Ramos (cell line): ENCODE measurements around the gene TRPM3.

ENCODE experiments used
- in situ Hi-C: fragments of 300-500 bp; cut with MboI; formaldehyde crosslinking; loops from one replicate; pipeline ENCODE4 v1.14.3; 2022; ENCODE audit warnings: low sequenced_read_pairs; ENCODE audit not compliant: unreplicated experiment

TRPM3 gene

DNA sequence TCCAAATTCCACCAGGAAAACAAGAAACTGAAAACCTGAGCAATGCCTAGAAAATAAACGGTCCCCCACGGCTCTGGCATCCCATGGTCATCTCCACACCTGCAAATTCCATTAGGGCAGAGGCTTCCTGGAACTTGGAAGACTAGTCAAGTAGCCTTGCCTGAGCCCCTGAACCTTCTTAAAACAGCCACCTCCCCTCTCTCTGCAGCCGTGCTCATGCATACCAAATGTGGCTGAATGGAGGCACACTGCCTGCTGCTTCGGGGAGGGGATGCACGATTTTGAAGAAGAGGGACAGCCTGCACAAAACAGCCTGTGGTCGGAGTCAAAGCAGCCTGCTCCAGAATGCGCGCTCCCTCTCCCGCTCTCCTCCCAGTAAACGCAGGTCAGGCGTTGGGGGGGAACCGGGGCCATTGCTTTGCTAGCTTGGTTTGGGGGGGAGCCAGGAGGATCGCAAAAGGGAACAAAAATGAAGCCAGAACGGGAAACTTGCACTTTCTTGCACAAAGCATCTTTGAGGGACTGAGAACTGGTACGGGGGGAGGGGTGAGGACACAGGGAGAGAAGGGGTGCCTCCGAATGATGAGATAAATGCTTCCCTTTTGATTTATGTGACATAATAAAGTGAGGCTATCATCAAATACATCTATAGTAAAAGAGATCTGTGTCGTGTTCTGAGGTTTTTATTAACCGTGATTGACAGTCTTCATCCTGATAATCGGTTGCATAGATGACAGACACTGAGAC, at the start of gene TRPM3:
Gene TRPM3, minus strand, starts transcription at position 347 of the 747 bp plus-strand sequence. Its CDS starts 267 bp downstream, at position 80.
- in situ Hi-C loops, result no loop called here

DNA sequence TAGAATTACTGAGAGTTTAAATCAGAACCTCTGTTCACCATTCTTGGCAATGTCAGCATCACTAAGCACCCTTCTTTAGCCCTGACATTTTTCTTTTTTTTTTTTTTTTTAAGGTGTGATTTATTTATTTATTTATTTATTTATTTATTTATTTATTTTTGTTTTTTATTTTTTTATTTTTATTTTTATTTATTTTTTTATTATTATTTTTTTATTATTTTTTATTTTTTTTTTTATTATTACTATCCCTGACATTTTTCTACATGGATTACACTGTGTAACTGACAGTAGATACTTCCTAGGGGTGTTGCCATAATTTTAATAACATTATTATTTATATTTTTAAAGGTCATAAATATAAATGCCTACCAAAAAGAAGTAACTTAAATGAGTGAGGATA, 47.0 kb upstream of the TRPM3 start:
- in situ Hi-C loops, result no loop called here

GRCh38 chr9:71162126-71162525, 40.7 kb upstream of the TRPM3 start:
- in situ Hi-C loops, result no loop called here

DNA sequence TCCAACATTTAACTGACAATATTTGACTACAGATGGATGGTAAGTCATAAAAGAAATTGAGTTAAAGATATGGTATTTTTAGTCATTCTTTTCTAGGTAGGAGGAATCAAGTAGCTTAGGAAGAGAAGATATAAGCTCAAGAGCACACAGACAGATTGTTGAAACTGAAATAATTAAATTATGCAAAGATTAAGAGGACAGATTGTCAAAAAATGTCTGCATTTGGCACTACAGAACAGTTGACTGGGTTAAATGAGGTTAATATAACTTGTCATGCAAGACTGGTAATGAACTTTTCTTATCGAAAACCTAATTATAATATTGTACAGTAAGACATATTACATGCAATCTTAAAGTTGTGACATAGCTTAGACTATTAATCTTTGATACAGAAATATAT, 36.3 kb upstream of the TRPM3 start:
- in situ Hi-C loops, result no loop called here

GRCh38 chr9:71147368-71147767, 25.9 kb upstream of the TRPM3 start:
- in situ Hi-C loops, result no loop called here

GRCh38 chr9:71146511-71146910, 25.1 kb upstream of the TRPM3 start:
- in situ Hi-C loops, result no loop called here

DNA sequence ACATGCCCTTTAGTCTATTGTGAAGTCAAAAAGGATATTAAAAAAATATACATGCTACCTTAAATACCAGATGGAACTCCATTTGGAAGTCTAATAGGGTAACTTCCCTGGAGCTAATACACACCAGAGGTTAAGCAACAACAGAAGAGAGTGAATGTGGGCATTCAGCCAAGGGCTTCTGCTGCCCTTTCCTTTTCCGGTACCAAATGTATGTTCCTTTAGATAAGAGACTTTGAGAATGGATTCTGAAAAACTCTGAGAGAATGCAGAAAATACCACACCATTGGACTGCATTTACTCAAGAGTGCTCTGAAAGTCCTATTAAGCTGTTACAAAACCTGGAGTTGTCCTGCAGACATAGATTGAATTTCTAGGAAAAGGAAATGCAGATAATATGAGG, 23.8 kb upstream of the TRPM3 start:
- in situ Hi-C loops, result no loop called here

- in situ Hi-C loops, result no loop called here
Measured at GRCh38 chr9:71144495-71144894, 23.1 kb upstream of the TRPM3 start.

DNA sequence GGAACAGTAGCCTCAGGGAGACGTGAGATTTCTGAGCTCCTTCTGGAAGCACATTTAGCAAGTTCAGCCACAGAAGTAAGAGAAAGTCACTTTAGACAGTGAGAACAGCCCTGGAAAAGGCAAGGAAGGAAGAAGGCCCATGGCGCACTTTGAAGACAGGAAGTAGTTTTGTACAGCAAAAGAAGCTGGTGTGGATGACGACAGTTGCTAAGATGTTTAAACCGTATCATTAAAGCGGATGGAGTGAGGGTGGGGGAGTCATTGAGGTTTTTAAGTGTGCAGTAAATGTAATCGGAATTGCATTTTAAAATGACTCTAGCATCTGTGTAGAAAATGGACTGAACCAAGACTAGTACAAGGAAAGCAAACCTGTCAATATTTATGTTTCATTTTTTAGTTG, 15.3 kb upstream of the TRPM3 start:
- in situ Hi-C loops, result no loop called here

GRCh38 chr9:71131145-71131544, 9.7 kb upstream of the TRPM3 start:
- in situ Hi-C loops, result no loop called here

GRCh38 chr9:71130521-71130920, 9.1 kb upstream of the TRPM3 start:
- in situ Hi-C loops, result no loop called here

- in situ Hi-C loops, result no loop called here
Measured at GRCh38 chr9:71128796-71129195, 7.4 kb upstream of the TRPM3 start.

DNA sequence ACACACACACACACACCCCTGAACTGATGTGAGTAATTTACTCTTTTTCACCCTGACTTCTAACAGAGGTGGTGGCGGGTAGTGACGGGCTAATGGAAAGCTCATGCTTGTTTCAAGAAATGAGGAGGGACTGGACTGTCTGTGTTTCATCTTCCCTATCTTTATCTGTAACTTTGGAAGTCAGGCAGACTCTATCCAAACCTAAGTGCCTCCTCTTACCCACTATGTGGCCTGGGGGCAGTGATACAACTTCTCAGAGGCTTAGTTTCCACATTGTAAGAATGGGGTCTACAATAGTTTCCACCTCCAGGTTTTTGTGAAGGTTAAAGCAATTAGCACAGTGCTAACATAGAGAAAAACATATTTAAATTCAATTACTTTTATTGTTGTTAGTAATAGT, 5.9 kb upstream of the TRPM3 start:
- in situ Hi-C loops, result no loop called here

DNA sequence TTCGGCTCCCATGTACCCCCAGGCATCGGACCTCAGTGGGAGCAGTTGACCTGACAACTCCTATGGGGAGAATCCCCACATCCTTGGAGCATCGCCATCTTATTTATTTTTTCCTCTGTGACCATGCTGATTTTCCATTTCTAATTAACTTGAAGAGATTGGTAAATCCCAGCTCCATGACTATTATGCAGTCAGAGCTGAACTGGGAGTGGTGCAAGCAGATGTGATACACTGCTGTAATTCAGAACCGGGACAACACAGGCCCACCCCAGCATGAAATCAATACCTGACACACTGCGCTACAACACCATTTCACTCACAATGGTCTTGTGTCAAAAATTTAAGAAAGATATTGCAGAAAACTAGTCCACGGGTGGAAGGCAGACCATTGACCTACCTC, 1.0 kb upstream of the TRPM3 start:
- in situ Hi-C loops, result no loop called here

DNA sequence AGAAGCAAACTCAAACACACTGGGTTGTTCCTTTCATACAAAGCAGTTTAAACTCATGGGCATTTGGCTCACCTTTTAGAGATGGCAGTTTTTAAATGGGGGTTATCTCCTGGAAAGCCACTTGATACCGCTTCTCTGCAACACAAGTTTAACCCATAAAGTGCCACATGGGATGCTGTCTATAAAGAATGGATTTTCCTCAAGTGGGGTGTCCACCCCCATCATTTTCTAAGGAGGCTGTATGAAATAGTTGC, 528 bp upstream of the TRPM3 start:
- in situ Hi-C loops, result no loop called here

GRCh38 chr9:71120501-71121247, 747 bp downstream of the TRPM3 start:
- in situ Hi-C loops, result no loop called here

- in situ Hi-C loops, result no loop called here
Measured at GRCh38 chr9:71119746-71120145, 1.7 kb downstream of the TRPM3 start.

DNA sequence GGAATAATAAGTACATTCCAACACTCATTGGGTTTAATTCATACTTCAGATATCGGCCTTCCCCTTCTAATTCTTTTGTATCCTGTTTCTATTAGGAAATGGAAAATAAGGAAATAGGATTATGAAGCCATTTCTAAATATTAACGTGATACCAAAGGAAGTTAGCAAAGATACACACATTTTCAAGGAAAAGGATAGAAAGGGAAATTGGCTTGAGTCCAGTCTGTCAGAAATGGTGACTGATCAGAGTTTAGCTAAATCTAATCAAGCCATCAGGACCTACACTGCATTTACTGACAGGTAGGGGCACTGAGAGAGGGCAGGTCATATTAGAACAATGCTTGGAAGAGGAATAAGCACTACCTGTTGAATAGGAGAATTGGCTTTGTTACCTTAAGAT, 3.1 kb downstream of the TRPM3 start:
- in situ Hi-C loops, result no loop called here

DNA sequence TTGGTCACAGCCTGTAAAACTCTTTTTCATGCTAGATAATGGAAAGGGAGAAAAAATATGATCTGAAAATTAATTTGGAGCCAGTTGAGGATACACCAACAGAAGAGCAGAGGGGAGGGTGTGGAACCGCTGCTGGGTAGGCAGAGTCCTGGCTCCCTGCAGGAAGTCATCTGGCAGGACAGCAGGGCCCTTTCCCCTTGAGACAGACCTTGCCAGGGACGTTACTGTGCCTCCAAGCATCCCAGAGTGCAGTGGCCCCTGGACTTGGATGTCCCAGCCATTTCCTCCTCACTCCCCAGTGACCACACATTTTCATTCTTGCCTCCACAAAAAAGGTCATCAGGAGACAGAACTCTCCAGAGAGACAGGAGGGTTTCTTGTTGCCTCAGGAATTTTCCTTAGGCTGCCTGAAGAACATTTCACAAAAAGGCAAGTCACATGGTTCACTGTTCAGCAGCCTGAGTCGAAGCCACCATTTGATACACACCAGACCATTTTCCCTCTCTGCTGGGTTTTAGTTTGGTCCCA, 5.9 kb downstream of the TRPM3 start:
- in situ Hi-C loops, result no loop called here

GRCh38 chr9:71112866-71113265, 8.6 kb downstream of the TRPM3 start:
- in situ Hi-C loops, result no loop called here

- in situ Hi-C loops, result no loop called here
Measured at GRCh38 chr9:71108937-71109336, 12.5 kb downstream of the TRPM3 start.

DNA sequence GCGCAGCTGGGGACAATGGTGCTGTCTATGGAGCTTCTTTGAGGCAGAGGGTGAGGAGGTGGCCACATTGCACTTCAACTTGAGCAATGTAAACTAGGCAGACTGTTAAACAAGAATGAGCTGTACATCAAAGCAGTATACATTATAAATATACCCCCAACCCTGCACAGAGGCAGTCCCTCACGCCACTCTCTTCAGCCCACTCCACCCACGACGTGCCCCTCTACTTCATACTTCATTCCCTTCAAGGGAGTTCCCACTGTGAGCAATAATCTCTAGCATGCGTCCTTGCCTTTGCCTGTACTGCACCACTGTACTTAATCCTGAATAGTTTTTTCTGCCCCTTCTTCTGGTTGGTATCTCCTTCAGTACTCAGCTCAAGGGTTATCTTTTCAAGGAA, 14.4 kb downstream of the TRPM3 start:
- in situ Hi-C loops, result no loop called here
